ENCODE measurements around the gene TNP1.

The TNP1 gene

GRCh38 chr2:216855079-216855478 lies 4.8 kb downstream of the TNP1 start:
- TF ChIP-seq, protein P1, sequence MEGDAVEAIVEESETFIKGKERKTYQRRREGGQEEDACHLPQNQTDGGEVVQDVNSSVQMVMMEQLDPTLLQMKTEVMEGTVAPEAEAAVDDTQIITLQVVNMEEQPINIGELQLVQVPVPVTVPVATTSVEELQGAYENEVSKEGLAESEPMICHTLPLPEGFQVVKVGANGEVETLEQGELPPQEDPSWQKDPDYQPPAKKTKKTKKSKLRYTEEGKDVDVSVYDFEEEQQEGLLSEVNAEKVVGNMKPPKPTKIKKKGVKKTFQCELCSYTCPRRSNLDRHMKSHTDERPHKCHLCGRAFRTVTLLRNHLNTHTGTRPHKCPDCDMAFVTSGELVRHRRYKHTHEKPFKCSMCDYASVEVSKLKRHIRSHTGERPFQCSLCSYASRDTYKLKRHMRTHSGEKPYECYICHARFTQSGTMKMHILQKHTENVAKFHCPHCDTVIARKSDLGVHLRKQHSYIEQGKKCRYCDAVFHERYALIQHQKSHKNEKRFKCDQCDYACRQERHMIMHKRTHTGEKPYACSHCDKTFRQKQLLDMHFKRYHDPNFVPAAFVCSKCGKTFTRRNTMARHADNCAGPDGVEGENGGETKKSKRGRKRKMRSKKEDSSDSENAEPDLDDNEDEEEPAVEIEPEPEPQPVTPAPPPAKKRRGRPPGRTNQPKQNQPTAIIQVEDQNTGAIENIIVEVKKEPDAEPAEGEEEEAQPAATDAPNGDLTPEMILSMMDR (IDR thresholded peaks at IDR 0.05; ENCODE audit: control extremely low read depth, extremely low read depth, low read depth, missing control alignments), result no peak
- no peak for DNase-seq (ENCODE audit: extremely low spot score)
- CTCF ChIA-PET, result no interaction called here
- POLR2A ChIA-PET, result no interaction called here

- CTCF ChIA-PET, result interaction anchor here (1.2 kb wide), 1 partner anchor 61 kb away, joined by 3 read pairs; no protein-coding TSS in a partner anchor
- TF ChIP-seq, protein P1 (IDR thresholded peaks at IDR 0.05; ENCODE audit: control extremely low read depth, extremely low read depth, low read depth, missing control alignments), result no peak
- DNase-seq (ENCODE audit: extremely low spot score), result no peak
- POLR2A ChIA-PET, result no interaction called here
Measured at GRCh38 chr2:216851486-216852090, 8.3 kb downstream of the TNP1 start.

- POLR2A ChIA-PET, result no interaction called here
- CTCF ChIA-PET, result interaction anchor here (1.2 kb wide), 1 partner anchor 60 kb away, joined by 3 read pairs; no protein-coding TSS in a partner anchor
- no peak for DNase-seq (ENCODE audit: extremely low spot score)
- TF ChIP-seq, protein P1 (IDR thresholded peaks at IDR 0.05; ENCODE audit: control extremely low read depth, extremely low read depth, low read depth, missing control alignments), result no peak
Measured at GRCh38 chr2:216850665-216851322, 9.1 kb downstream of the TNP1 start.

GRCh38 chr2:216849987-216850386 lies 9.9 kb downstream of the TNP1 start:
- no peak for DNase-seq (ENCODE audit: extremely low spot score)
- ChIA-PET CTCF (no interaction called here), POLR2A (no interaction called here)

DNA sequence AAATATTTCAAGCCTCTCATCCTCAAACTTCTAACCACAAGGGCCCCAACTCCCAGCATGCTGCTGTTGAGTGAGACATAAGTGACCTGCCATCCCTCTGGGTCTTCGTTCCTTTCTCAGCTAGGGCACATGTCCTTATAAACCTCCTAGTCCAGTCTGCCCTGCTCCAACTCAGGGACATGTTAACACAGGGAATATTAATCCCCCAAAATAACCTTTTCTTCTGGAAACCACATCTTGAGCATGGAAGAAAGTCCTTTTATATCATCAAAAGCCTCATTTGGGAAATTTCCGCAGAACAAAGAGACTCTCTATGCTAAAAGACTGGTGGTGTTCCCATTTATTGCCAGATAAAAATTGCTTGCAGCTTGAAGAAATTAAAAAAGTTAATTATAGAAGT lies 14.4 kb downstream of the TNP1 start:
- DNase-seq (ENCODE audit: extremely low spot score), result no peak
- ChIA-PET POLR2A (no interaction called here), CTCF (no interaction called here)
- TF ChIP-seq, protein P1 (IDR thresholded peaks at IDR 0.05; ENCODE audit: control extremely low read depth, extremely low read depth, low read depth, missing control alignments), result no peak

More at GRCh38 chr2:216849987-216850386, 9.9 kb downstream of the TNP1 start:
- TF ChIP-seq, protein P1 (IDR thresholded peaks at IDR 0.05; ENCODE audit: control extremely low read depth, extremely low read depth, low read depth, missing control alignments), result no peak

DNA sequence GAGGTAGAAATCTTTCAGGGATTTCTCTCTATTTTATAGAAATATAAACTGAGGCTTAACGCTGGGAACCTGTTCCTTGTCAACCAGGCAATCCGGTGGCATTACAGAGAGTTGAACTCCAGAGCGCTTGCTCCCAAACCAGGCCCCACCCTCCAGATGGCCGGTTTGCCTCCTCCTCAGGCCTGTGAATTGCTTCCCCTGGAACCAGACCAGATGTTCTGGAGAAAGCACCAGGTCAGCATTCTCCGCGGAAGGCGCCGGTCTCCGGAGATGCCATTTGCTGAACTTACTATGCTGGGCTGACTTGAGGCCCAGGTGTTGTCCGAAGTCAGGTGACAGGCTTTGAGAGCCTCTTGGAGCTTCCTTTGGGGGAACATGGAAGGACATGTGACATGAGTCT lies 17.2 kb downstream of the TNP1 start:
- ChIA-PET CTCF (interaction anchor here (1.5 kb wide), 1 partner anchor 11 kb away, joined by 3 read pairs; no protein-coding TSS in a partner anchor), POLR2A (no interaction called here)
- TF ChIP-seq, protein P1 (IDR thresholded peaks at IDR 0.05; ENCODE audit: control extremely low read depth, extremely low read depth, low read depth, missing control alignments), result no peak
- DNase-seq (ENCODE audit: extremely low spot score), result no peak

Measured in GM10248 (cell line).